ENCODE data around the gene ALG13. TPM values are rescaled to one million over a fixed set of nuclear protein-coding genes. Genes with fewer than 3 reads are reported as not detected.

Gene ALG13
- total RNA-seq, 2 experiments from 2014 or later = 51.9 to 53.3 TPM

DNA sequence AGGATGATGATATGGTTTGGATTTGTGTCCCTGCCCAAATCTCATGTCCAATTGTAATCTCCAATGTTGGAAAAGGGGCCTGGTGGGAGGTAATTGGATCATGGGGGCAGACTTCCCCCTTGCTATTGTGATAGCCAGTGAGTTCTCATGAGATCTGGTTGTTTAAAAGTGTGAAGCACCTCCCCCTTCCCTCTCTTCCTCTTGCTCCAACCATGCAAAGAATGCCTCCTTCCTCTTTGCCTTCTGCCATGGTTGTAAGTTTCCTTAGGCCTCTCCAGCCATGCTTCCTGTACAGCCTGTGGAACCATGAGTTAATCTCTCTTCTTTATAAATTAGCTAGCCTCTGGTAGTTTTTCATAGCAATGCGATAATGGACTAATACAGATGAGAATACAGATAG lies 19.7 kb upstream of the ALG13 start:
- CTCF ChIA-PET = no interaction called here
- no peak overlapping the region for H3K27ac Mint-ChIP-seq

DNA sequence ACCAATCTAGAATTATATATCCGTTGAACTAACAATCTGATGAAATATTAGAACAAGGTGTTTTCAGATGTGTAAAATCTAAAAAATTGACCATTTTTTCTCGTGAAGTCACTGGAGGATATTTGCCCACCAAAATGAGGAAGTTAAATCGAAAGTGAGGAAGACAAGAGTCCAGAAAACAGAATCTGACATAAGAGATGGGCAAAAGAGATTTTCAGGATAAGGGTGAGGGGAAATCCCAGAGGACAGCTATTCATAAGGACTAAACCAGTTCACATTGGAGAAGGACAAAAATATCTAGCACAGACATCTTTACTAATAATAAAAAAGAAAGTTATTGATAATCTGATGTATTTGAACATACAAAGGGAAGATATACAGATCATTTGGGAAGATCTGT lies 18.7 kb upstream of the ALG13 start:
- ChIA-PET POLR2A (no interaction called here), CTCF (no interaction called here)
- Mint-ChIP-seq H3K27me3 (no peaks in the 10 kb centered on the region), H3K36me3 (ENCODE audit: low read depth) (no peaks in the 10 kb centered on the region), H3K9me3 (no peaks in the 10 kb centered on the region), H3K4me3 (no peak overlapping the region), H3K4me1 (ENCODE audit: low read depth) (no peaks in the 10 kb centered on the region), H3K27ac (no peak overlapping the region)
- intact Hi-C loops (cut with micrococcal nuclease) = no loop called here
- DNase-seq = no peak
- TF ChIP-seq, protein P1, sequence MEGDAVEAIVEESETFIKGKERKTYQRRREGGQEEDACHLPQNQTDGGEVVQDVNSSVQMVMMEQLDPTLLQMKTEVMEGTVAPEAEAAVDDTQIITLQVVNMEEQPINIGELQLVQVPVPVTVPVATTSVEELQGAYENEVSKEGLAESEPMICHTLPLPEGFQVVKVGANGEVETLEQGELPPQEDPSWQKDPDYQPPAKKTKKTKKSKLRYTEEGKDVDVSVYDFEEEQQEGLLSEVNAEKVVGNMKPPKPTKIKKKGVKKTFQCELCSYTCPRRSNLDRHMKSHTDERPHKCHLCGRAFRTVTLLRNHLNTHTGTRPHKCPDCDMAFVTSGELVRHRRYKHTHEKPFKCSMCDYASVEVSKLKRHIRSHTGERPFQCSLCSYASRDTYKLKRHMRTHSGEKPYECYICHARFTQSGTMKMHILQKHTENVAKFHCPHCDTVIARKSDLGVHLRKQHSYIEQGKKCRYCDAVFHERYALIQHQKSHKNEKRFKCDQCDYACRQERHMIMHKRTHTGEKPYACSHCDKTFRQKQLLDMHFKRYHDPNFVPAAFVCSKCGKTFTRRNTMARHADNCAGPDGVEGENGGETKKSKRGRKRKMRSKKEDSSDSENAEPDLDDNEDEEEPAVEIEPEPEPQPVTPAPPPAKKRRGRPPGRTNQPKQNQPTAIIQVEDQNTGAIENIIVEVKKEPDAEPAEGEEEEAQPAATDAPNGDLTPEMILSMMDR (IDR thresholded peaks at IDR 0.05) = no peak
- no peak for ATAC-seq

More for the DNA sequence above, 19.7 kb upstream of the ALG13 start:
- no peaks in the 10 kb centered on the region for H3K4me1 Mint-ChIP-seq (ENCODE audit: low read depth)
- no peak overlapping the region for H3K4me3 Mint-ChIP-seq
- TF ChIP-seq, protein P1 (IDR thresholded peaks at IDR 0.05) = no peak
- DNase-seq = no peak
- no peaks in the 10 kb centered on the region for H3K27me3 Mint-ChIP-seq
- POLR2A ChIA-PET = no interaction called here
- H3K9me3 Mint-ChIP-seq = no peaks in the 10 kb centered on the region
- ATAC-seq = no peak
- H3K36me3 Mint-ChIP-seq (ENCODE audit: low read depth) = no peaks in the 10 kb centered on the region
- intact Hi-C loops (cut with micrococcal nuclease) = no loop called here

DNA sequence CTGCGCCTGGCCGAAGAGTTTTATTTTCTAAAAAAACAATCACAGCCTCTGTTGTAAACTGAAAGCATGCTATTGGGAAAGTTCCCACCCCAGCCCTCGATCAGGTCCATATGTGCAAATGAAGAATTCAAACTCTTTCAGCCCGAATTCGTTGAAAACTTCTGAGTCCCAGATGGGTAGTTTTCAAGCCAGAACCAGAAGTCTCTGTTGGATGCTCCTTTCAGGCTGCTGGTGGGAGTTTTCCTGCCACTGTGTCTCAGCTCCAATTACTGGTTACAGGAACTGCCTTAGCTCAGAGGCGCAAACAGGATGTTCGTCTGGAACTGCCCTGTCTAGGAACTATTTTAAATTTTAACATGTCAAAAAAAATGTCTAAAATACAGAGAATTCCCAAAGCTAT lies 9.3 kb upstream of the ALG13 start:
- POLR2A ChIA-PET = no interaction called here
- H3K27me3 Mint-ChIP-seq = no peaks in the 10 kb centered on the region
- intact Hi-C loops (cut with micrococcal nuclease) = no loop called here
- no peak overlapping the region for H3K4me3 Mint-ChIP-seq
- TF ChIP-seq, protein P1 (IDR thresholded peaks at IDR 0.05) = no peak
- no peaks in the 10 kb centered on the region for H3K36me3 Mint-ChIP-seq (ENCODE audit: low read depth)
- no peaks in the 10 kb centered on the region for H3K9me3 Mint-ChIP-seq
- no peak for ATAC-seq
- H3K27ac Mint-ChIP-seq = no peak overlapping the region
- no peaks in the 10 kb centered on the region for H3K4me1 Mint-ChIP-seq (ENCODE audit: low read depth)
- DNase-seq = no peak
- CTCF ChIA-PET = no interaction called here

DNA sequence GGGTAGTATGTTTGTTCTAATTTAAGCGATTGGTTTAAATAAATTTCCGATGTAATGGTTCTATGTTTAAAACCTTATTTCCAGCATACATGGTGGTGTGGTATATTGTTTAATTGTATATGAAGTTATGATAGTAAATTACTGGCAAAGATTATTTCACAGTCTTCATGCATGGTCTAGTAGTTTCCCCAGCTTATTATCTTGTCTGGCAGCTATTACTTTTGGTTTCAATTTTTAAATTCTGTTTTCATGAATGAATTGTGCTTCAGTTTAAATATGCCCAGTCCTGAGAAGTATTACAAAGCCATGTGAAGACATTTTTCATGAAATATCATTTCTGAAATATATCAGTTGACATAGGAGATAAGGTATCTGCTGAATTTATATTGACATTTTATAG lies 6.3 kb downstream of the ALG13 start:
- CTCF ChIA-PET = no interaction called here
- intact Hi-C loops (cut with micrococcal nuclease) = no loop called here
- peaks cover 32% of the 10 kb centered on the region for H3K36me3 Mint-ChIP-seq (ENCODE audit: low read depth)
- POLR2A ChIA-PET = no interaction called here
- H3K4me1 Mint-ChIP-seq (ENCODE audit: low read depth) = peaks cover 31% of the 10 kb centered on the region
- H3K27me3 Mint-ChIP-seq = no peaks in the 10 kb centered on the region
- TF ChIP-seq, protein P1 (IDR thresholded peaks at IDR 0.05) = no peak
- H3K4me3 Mint-ChIP-seq = no peak overlapping the region
- peak overlapping the region; percentile 8 for H3K27ac Mint-ChIP-seq
- no peak for ATAC-seq
- no peaks in the 10 kb centered on the region for H3K9me3 Mint-ChIP-seq
- no peak for DNase-seq

DNA sequence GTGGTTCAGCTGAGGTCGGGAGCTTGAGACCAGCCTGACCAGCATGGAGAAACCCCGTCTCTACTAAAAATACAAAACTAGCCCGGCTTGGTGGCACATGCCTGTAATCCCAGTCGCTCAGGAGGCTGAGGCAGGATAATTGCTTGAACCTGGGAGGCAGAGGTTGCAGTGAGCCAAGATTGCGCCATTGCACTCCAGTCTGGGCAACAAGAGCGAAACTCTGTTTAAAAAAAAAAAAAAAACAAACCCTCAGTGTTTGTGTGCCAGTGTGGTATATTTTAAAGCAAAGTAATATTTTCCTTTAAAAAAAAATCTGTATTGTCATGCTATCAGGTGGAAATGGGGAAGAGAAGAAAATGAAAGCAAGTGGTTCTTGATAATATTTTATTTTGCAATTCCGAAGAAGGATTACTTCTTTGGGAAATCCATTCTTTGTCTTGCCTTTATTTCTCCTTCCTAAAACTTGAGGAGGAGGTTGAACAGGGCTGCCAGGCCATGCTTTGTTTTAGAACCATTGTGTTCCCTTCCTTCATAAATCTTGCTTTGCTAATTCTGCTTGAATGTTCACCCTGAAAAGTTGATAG lies 14.4 kb downstream of the ALG13 start:
- H3K27ac Mint-ChIP-seq = no peak overlapping the region

More for the DNA sequence above, 14.4 kb downstream of the ALG13 start:
- ATAC-seq (no peak), DNase-seq (no peak)
- Mint-ChIP-seq H3K4me1 (ENCODE audit: low read depth) (peaks cover 2% of the 10 kb centered on the region), H3K9me3 (no peaks in the 10 kb centered on the region), H3K36me3 (ENCODE audit: low read depth) (peaks cover 11% of the 10 kb centered on the region), H3K27me3 (no peaks in the 10 kb centered on the region), H3K4me3 (no peak overlapping the region)
- CTCF ChIA-PET = no interaction called here
- POLR2A ChIA-PET = interaction anchor here (1.0 kb wide), 1 partner anchor 14 kb away, joined by 3 read pairs; no protein-coding TSS in a partner anchor
- intact Hi-C loops (cut with micrococcal nuclease) = no loop called here
- TF ChIP-seq, protein P1 (IDR thresholded peaks at IDR 0.05) = no peak
